OCI-LY1 (cell line): Measurements from ENCODE around the gene TMEM51.

ENCODE experiments used
- H2AFZ ChIP-seq: fragments of 200-600 bp; sonication (generic), shearing (Covaris generic); 2 replicates; pipeline ENCODE4 v1.6.0; 2014; ENCODE audit warnings: antibody characterized with exemption, mild to moderate bottlenecking, low read length
- H3F3A ChIP-seq: fragments of 200-600 bp; sonication (generic), shearing (Covaris generic); 2 replicates; pipeline ENCODE4 v1.6.0; 2014; ENCODE audit warnings: mild to moderate bottlenecking, antibody characterized with exemption, low read length, moderate library complexity; ENCODE audit not compliant: insufficient read depth
- H3K27ac ChIP-seq: fragments of 200-600 bp; sonication (generic); 2 replicates; pipeline ENCODE4 v1.5.1; 2014; ENCODE audit warnings: low read length, mixed run types, mild to moderate bottlenecking, low read depth; ENCODE audit not compliant: poor library complexity, severe bottlenecking
- H3K27me3 ChIP-seq: fragments of 200-600 bp; sonication (generic); 2 replicates; pipeline ENCODE4 v1.6.0; 2014; ENCODE audit warnings: antibody characterized with exemption, mild to moderate bottlenecking, low read length, moderate library complexity; ENCODE audit not compliant: insufficient read depth
- H3K36me3 ChIP-seq: fragments of 200-600 bp; sonication (generic); 2 replicates; pipeline ENCODE4 v1.6.1; 2014; ENCODE audit warnings: mild to moderate bottlenecking, antibody characterized with exemption, low read length, moderate library complexity, mixed read lengths; ENCODE audit not compliant: insufficient read depth
- H3K4me1 ChIP-seq: fragments of 200-600 bp; sonication (generic); 2 replicates; pipeline ENCODE4 v1.5.1; 2014; ENCODE audit warnings: mild to moderate bottlenecking, low read length, moderate library complexity; ENCODE audit not compliant: insufficient read depth, severe bottlenecking
- H3K4me2 ChIP-seq: fragments of 200-600 bp; sonication (generic), shearing (Covaris generic); 2 replicates; pipeline ENCODE4 v1.6.1; 2014; ENCODE audit warnings: low read length
- H3K4me3 ChIP-seq: fragments of 200-600 bp; sonication (generic); 2 replicates; pipeline ENCODE4 v1.5.1; 2014; ENCODE audit warnings: low read length, low read depth, mild to moderate bottlenecking, mixed read lengths; ENCODE audit not compliant: poor library complexity, severe bottlenecking
- H3K79me2 ChIP-seq: fragments of 200-600 bp; shearing (Covaris generic); 2 replicates; pipeline ENCODE4 v1.6.1; 2016; ENCODE audit warnings: mixed run types, low read length, mixed read lengths; ENCODE audit not compliant: insufficient read depth
- H3K9ac ChIP-seq: fragments of 200-600 bp; sonication (generic), shearing (Covaris generic); 2 replicates; pipeline ENCODE4 v1.6.1; 2014; ENCODE audit warnings: mild to moderate bottlenecking, low read length, mixed read lengths
- H3K9me2 ChIP-seq: fragments of 200-600 bp; sonication (generic), shearing (Covaris generic); 2 replicates; pipeline ENCODE4 v1.6.1; 2014; ENCODE audit warnings: low read depth, mild to moderate bottlenecking, low read length, mixed read lengths
- H3K9me3 ChIP-seq: fragments of 200-600 bp; shearing (Covaris generic); 2 replicates; pipeline ENCODE4 v1.6.1; 2014; ENCODE audit warnings: low read length, mixed read lengths
- H4K20me1 ChIP-seq: fragments of 200-600 bp; sonication (generic), shearing (Covaris generic); 2 replicates; pipeline ENCODE4 v1.6.0; 2016; ENCODE audit warnings: mild to moderate bottlenecking, low read length; ENCODE audit not compliant: insufficient read depth
- CTCF ChIP-seq: fragments of 200-600 bp; sonication (generic), shearing (Covaris generic); IDR thresholded peaks from 2 replicates; pipeline ENCODE4 v1.5.1; 2017; ENCODE audit warnings: mild to moderate bottlenecking, antibody characterized with exemption, low read length, moderate library complexity, mixed read lengths
- EZH2 ChIP-seq: fragments of 200-600 bp; sonication (generic), shearing (Covaris generic); IDR thresholded peaks from 2 replicates; pipeline ENCODE4 v1.8.0; 2017; ENCODE audit warnings: borderline replicate concordance, mixed run types, mild to moderate bottlenecking, antibody characterized with exemption, low read length, moderate library complexity, mixed read lengths

TMEM51 gene

GRCh38 chr1:15122331-15122730 lies 31.2 kb upstream of the TMEM51 start:
- Histone ChIP-seq H3K9me3 (no peaks in the 10 kb centered on the region), H3K27ac (no peak overlapping the region), H3K36me3 (no peaks in the 10 kb centered on the region), H3K4me3 (no peak overlapping the region), H3K27me3 (no peaks in the 10 kb centered on the region), H2AFZ (no peak overlapping the region), H3K9me2 (no peaks in the 10 kb centered on the region), H4K20me1 (no peaks in the 10 kb centered on the region), H3K4me2 (no peak overlapping the region), H3K4me1 (no peaks in the 10 kb centered on the region), H3K9ac (no peak overlapping the region), H3F3A (no peaks in the 10 kb centered on the region), H3K79me2 (no peaks in the 10 kb centered on the region)
- TF ChIP-seq EZH2 (no peak), CTCF (no peak)

GRCh38 chr1:15123270-15123669 lies 30.3 kb upstream of the TMEM51 start:
- no peak for TF ChIP-seq CTCF
- no peak for TF ChIP-seq EZH2
- no peaks in the 10 kb centered on the region for H4K20me1 ChIP-seq

DNA sequence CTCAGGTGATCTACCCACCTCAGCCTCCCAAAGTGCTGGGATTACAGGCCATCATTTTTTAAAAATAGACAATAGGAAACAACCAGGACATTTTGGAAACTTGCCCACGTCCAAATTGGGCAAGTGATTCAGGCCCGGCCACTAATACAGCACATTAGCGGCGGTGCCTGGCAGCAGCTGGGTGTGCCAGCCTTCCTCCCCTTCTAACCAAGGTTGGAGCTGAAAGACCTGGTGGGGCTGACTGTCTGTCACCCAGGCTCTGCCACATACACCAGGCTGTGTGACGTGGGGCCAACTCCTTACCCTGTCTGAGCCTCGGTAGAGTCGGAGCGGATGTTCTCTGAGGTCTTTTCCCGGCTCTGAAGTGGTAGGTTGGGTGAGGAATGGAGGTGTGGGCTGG lies 29.6 kb upstream of the TMEM51 start:
- no peak overlapping the region for H3K4me2 ChIP-seq
- no peak overlapping the region for H3K4me3 ChIP-seq
- H3K9me2 ChIP-seq = no peaks in the 10 kb centered on the region
- H2AFZ ChIP-seq = no peak overlapping the region
- no peaks in the 10 kb centered on the region for H3F3A ChIP-seq
- H3K27ac ChIP-seq = no peak overlapping the region
- no peaks in the 10 kb centered on the region for H3K79me2 ChIP-seq
- no peaks in the 10 kb centered on the region for H3K36me3 ChIP-seq
- H3K4me1 ChIP-seq = no peaks in the 10 kb centered on the region
- H3K9ac ChIP-seq = no peak overlapping the region
- no peaks in the 10 kb centered on the region for H3K9me3 ChIP-seq
- no peaks in the 10 kb centered on the region for H3K27me3 ChIP-seq
- H4K20me1 ChIP-seq = no peaks in the 10 kb centered on the region
- TF ChIP-seq EZH2 = no peak
- no peak for TF ChIP-seq CTCF

More at GRCh38 chr1:15123270-15123669, 30.3 kb upstream of the TMEM51 start:
- Histone ChIP-seq H3K9ac (no peak overlapping the region), H3K4me3 (no peak overlapping the region), H3K4me1 (no peaks in the 10 kb centered on the region), H3K4me2 (no peak overlapping the region), H3K27ac (no peak overlapping the region), H3K36me3 (no peaks in the 10 kb centered on the region), H3K9me2 (no peaks in the 10 kb centered on the region), H3K27me3 (no peaks in the 10 kb centered on the region), H2AFZ (no peak overlapping the region), H3K9me3 (no peaks in the 10 kb centered on the region), H3K79me2 (no peaks in the 10 kb centered on the region), H3F3A (no peaks in the 10 kb centered on the region)
